Measurements from ENCODE around the gene MAN1C1. TPM values are rescaled to one million over a fixed set of nuclear protein-coding genes. Genes with fewer than 3 reads are reported as not detected.
A peak's percentile ranks its signal among the peaks of the same experiment; 100 is the strongest.

MAN1C1 gene
- total RNA-seq, 1 experiment from 2014 or later, result 9.3 TPM

DNA sequence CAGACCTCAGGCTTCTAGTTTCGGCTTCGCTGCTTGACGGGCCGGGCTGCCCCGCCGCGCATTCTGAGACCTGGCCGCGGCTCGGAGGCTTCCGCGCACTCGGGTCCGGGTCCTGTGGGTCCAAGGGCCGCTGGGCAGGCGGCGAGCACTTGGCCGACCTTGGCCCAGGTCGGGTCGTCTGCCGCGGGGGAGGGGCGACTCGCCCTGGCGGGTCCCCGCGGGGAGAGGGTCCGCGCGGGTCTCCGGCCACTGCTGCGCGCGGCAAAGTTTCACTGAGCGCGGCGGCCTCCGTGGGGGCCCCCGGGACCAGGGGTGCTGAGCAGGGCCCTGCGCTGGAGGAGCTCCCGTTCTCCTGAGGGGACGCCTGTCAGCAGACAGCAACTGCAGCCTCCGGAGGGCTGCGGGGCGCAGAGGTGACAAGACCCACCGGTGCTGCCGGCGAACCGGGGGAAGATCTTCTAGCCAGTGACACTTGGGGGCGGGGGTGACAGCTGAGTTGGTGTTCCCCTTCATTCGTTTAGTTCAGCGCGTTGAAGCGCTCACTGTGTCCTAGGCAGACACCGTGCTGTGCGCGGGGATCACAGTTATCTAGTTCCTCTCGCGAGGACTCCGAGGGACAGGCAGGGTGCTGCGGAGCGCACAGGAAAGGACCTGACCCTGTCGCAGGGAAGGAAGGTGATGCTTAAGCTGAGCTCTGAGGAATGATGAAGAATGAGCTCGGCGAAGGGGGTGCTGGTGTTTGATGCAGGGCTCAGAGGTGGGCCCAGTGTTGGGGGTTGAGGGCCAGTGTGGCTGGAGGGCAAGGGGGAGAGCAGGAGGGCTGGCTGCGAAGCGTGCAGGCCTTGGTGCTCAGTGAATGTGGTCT lies 203.9 kb downstream of the MAN1C1 start:
- Histone ChIP-seq H3T11ph (ENCODE audit: low read length) (no peak overlapping the region), H4K8ac (replicated peaks; ENCODE audit: insufficient read length, low read depth, low read length) (no peak overlapping the region), H4K91ac (ENCODE audit: insufficient read length, low read depth, low read length) (no peak overlapping the region), H3K79me2 (ENCODE audit: insufficient read depth, low read length) (no peaks in the 10 kb centered on the region; the same call in 1 of the 2 replicates), H3K14ac (ENCODE audit: insufficient read depth, low read length) (no peak overlapping the region), H2AK5ac (ENCODE audit: insufficient read length, low read length) (no peak overlapping the region), H3K79me1 (ENCODE audit: insufficient read depth, low read depth, low read length, poor library complexity, severe bottlenecking) (no peaks in the 10 kb centered on the region), H2AFZ (ENCODE audit: low read length) (no peak overlapping the region), H3K4me2 (ENCODE audit: insufficient read depth, insufficient read length, low read length) (peak overlapping the region; percentile 69), H2BK12ac (ENCODE audit: insufficient read length, low read depth, low read length) (no peak overlapping the region), H3K9ac (ENCODE audit: extremely low read depth, insufficient read length, low read length) (peak overlapping the region; percentile 52), H3K23ac (ENCODE audit: insufficient read length, low read depth, low read length) (no peak overlapping the region), H3K18ac (ENCODE audit: insufficient read length, low read depth, low read length) (peak overlapping the region; percentile 37), H3K9me3 (ENCODE audit: control insufficient read depth, low read depth, low read length) (no peaks in the 10 kb centered on the region), H3K56ac (ENCODE audit: insufficient read length, low read depth, low read length) (no peak overlapping the region), H2BK20ac (ENCODE audit: low read depth, low read length, poor library complexity, severe bottlenecking) (no peak overlapping the region), H3K23me2 (ENCODE audit: insufficient read length, low read depth, low read length, poor library complexity, severe bottlenecking) (peaks cover 11% of the 10 kb centered on the region), H3K27ac (ENCODE audit: insufficient read length, low read depth, low read length) (no peak overlapping the region), H2BK120ac (ENCODE audit: low read depth, low read length, poor library complexity, severe bottlenecking) (no peak overlapping the region), H2BK15ac (ENCODE audit: low read depth, low read length) (no peak overlapping the region), H4K5ac (ENCODE audit: insufficient read length, low read depth, low read length) (no peak overlapping the region), H4K20me1 (ENCODE audit: control insufficient read depth, insufficient read depth, insufficient read length) (peaks cover 3% of the 10 kb centered on the region), H3K27me3 (ENCODE audit: insufficient read depth, low read length) (no peaks in the 10 kb centered on the region), H3K4me1 (ENCODE audit: insufficient read depth, low read length) (peaks cover 4% of the 10 kb centered on the region; the same call in 1 of the 2 replicates), H3K4ac (ENCODE audit: low read depth, low read length) (no peak overlapping the region), H2BK5ac (ENCODE audit: insufficient read length, low read length) (no peak overlapping the region)
- H3K9me3 Mint-ChIP-seq, result no peaks in the 10 kb centered on the region
- peaks cover 32% of the 10 kb centered on the region in 2 experiments for H3K4me1 Mint-ChIP-seq
- peaks cover 0 to 11% (median 3%) of the 10 kb centered on the region in 3 experiments; a peak in 6 of 7 replicates for H3K36me3 Mint-ChIP-seq (ENCODE audit: insufficient read depth in 1 of 3, low read depth in 3 of 3)
- peak; percentile 71 for DNase-seq
- WGBS (ENCODE audit: extremely low coverage, insufficient read length, low lambda C conversion rate), result no CpG with 5 or more reads among the region's 67 CpGs
- TF ChIP-seq, protein P1, sequence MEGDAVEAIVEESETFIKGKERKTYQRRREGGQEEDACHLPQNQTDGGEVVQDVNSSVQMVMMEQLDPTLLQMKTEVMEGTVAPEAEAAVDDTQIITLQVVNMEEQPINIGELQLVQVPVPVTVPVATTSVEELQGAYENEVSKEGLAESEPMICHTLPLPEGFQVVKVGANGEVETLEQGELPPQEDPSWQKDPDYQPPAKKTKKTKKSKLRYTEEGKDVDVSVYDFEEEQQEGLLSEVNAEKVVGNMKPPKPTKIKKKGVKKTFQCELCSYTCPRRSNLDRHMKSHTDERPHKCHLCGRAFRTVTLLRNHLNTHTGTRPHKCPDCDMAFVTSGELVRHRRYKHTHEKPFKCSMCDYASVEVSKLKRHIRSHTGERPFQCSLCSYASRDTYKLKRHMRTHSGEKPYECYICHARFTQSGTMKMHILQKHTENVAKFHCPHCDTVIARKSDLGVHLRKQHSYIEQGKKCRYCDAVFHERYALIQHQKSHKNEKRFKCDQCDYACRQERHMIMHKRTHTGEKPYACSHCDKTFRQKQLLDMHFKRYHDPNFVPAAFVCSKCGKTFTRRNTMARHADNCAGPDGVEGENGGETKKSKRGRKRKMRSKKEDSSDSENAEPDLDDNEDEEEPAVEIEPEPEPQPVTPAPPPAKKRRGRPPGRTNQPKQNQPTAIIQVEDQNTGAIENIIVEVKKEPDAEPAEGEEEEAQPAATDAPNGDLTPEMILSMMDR (conservative IDR thresholded peaks at IDR 0.05), result no peak
- peak overlapping the region; percentile 13 to 74 (median 65); a peak in 3 of 7 replicates for H3K27ac Mint-ChIP-seq
- H3K27me3 Mint-ChIP-seq (ENCODE audit: low read depth), result peaks cover 15% of the 10 kb centered on the region
- peak overlapping the region; percentile 95 to 97 for H3K4me3 Mint-ChIP-seq
